Stimulated activated naive CD4-positive, alpha-beta T cell (primary cell): ENCODE measurements around the gene NTRK2.

ENCODE experiments used
- DNase-seq, 6 experiments: peaks; one replicate each; lab custom pipeline; 2025; lab: John Stamatoyannopoulos, UW

NTRK2 gene

DNA sequence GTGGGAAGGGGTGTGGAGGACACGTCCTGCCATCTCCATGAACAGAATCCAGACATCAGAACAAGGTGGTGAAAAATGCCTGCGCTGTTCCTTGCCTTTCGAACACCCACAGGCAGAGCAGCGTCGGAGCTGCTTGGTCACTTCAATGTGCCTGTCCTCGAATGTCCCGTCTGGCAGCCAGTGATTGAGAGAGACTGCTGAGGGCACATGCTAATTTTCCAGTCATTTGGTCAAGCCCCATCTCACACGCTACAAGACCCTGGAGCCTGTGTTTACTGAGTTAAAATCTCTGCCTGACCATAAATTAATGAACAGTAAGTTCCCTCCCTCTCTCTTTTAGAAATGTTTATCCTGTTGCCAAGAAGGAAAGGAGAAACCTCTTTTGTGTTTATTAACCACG lies 149.3 kb downstream of the NTRK2 start:
- no peak for DNase-seq

DNA sequence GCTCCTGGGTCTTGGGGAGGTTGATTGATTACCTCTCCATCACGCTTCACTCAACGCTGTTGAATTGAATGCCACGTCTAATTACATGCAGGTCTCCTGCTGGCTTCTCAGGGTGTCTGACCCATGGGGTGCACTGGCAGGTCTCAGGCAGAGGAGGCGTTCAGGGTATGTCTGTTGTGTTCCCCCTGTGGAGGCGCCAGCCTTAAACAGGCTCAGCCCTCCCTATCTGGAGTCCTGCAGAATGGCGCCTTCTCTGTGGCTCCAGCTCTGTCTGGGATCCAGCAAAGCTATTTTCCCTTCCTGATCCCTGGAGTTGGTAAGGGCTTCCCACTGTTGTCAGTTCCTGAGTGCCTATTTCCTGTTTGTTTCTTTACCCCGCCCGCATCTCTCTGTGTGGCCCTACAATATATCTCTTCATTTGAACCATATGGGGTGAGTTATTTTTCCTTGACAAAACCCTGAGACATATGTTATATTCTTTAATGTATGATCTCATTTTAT lies 150.0 kb downstream of the NTRK2 start:
- no peak for DNase-seq

DNA sequence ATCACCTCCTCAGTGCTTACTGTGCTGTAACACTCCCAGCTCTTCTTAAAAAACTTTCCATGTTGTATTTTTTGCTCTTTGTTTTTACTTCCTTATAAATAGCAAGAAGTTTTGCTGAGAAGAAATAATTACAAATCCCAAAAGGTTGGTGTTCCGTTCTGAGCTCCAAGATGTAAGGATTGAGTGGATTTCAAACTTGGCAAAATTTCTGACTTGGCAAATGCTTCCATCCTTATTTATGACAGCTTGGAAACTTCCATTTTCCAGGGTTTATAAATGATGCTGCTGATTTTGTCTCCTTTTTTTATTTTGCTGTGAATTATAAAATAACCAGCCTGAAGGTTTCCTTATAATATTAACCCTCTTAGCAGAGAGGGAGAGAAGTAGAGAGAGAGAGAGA lies 151.9 kb downstream of the NTRK2 start:
- no peak for DNase-seq

DNA sequence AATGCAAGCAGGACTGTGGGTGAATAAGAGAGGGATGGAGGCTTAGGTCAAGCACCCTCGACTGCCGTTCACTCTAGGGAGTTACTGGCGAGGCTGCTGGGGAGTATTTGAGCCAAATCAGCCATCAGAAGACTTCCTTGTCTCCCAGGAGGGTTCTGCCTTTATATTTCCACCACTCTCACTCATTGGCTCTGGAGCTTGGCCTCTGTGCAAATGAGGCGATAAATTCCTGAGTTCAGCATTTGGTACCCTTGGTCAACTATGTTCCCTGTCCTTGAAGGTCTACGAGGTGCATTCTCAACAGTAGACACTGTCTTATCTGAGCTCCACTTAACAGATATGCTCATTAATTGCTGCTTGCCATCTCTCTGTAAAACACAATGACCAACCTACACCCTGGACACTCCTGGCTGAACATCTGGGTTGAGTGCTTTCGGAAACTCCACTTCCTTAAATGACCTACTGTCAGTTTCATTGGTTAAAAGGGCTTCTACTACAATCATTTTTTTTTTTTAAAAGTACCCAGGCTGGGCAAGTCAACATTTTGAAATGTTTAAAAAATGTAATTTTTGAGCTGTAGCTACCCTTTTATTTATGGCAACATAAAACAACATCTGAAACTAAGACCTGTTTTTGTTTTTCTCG lies 153.2 kb downstream of the NTRK2 start:
- DNase-seq, result no peak

DNA sequence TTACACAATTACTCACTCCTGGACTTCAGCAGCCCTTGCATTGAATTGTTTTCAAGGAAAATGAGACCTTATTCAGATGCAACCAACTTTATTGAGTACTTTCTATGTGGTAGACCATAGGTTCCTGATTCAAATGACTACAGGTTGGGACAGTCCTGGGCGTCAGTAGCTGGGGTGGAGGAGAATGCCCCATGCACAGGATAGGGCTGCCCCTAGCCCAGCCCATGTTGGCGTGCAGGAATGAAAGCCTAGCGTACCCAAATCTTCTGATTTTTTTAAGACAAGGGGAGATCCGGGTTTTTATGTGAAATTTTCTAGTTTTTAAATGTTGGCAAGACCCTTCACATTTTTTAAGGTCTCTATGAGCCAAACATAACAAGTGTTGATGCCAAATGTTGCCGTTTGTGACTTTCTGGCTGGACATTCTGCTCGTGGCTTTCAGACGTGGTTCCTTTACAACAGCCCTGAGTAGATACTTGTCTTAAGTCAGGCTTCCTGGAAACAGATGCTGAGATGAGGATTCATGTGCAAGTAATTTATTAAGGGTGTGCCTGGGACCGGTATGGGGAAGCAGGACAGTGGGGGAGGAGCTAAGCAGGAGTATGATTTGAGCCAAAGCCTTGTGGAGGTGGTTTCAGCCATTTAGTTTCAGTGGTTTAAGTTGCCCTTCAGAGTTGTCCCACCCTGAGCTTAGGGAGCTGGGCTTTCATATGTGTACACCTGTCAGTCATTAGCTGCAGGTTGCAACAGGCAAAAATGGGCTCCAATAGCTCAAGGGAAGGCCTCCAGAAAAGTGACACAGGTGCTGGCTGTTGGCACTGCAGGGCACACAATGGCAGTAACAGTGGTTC lies 154.1 kb downstream of the NTRK2 start:
- DNase-seq, result no peak

DNA sequence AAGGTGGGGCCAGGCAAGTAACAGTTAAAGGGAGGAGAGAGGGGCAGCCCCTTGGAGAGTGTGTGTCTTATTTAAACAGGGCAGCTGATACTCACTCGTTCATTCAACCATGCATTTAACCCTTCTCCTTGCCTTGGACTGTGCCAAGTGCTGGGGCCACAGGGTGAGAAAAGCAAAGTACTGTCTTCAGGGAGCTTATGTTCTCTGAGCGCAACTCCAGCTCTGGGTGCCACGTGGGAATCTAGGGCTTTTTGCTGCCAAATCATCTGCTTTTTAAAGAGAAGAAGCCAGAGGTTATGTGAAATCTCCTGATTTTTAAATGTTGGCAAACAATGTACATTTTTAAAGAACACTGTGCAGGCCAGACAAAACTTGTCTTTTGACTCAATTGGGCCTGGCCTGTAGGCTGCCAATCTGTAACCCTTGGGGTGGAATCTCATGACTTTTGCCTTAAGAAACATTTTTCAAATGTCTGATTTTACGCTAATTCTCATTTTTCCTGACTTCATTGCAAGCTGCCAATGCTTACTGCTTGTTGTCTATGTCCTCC lies 157.8 kb downstream of the NTRK2 start:
- DNase-seq, result no peak

DNA sequence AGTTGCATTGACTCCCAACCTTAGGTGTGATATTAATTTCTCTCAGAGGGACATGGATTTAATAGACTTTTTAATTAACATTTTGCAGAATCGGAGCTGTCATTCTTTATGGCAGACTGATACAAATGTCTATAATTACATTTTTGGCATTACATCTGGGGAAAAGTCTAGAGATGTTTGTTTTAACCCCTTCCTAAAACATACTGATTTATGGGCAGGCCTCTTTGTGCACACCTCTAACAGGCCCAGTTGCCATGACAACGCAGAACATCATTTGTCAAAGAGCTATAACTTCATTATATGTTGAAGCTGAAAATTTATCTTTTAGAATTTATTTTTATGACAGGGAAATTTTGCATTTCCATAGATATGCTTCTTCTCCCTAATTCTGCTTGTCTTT lies 158.5 kb downstream of the NTRK2 start:
- no peak for DNase-seq

DNA sequence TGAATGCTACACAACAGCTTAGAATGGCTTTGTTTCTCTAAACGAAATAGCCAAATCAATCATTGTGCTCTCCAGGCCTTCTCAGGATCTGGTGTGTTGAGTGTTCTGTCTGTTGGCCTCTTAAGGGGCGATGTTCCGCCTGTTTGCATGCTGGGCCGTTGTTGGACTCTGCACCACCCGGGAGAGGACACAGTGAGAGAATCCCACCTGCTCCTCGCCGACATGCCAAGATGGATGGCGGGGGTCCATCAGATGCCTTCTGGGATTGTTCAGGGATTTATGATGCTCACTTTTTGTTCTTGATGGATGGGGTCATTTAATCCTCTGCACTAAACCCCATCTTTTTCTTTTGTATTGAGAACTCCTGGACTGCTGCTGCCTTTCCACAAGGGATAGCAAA lies 159.9 kb downstream of the NTRK2 start:
- no peak for DNase-seq

DNA sequence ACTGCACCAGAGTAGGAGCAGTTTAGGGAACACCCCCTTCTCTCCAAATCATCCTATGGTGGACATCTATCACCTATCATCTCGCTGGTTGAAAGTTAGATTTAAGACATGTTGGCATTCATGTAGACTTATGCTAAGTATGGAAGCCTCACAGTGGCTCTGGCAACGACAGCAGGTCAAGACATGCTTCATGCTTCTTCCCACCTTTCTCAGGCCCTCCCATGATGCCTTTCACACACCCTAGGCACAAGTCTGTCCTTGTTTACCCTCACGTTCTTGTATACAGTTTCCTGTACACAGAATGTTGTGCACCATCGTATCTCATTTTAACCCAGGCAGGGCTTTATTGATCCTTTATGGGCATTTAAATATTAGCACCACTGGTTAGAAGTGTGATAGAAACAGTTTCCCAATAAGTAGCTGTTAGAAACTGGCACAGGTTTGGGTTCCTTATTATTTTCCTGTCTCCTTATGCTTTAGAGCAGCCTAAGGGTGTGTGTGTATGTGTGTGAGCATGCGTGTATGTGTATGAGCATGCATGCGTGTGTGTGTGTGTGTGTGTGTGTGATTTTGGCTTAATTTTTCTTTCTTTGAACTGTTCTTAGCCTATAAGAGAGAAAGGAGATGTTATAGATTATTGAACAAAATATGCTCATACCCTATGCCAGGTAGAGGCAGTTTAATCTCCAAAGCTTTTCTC lies 160.6 kb downstream of the NTRK2 start:
- no peak for DNase-seq

DNA sequence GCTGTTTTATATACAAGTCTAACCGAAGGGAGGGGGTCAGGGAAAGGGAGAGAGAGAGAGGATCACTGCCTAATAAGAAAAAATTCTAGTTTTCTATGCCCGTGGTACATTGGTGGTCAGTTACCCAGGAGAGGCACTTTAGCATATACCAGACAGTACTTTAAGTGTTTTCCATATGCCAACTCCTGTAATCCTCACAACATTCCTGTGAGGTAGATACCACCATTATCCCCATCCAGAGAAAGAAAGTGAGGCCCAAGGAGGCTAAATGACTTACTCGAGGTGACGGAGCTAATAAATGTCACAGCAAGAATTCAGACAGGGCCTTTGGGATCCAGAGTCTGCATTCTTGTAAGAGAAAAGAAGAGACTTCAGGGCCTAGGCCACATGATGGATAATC lies 161.8 kb downstream of the NTRK2 start:
- no peak for DNase-seq

DNA sequence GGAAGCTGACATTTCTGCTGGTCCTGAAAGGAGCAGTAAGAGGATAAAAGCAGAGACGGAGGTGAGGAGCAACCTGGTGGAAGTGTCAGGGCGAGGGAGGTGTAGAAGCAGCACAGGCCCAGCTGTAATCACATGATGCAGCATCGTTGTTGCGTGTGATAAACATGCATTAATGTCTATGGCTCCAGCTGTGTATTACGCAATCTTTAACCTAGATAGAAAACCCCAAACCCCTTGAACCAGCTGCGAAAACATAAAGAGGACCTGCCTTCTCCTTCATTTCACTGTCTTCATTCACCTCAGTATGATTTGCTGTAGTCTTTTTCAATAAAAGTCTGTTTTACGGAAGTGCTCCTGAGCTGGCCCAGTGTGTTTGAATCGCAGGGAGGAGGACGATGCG lies 162.9 kb downstream of the NTRK2 start:
- DNase-seq, result no peak

DNA sequence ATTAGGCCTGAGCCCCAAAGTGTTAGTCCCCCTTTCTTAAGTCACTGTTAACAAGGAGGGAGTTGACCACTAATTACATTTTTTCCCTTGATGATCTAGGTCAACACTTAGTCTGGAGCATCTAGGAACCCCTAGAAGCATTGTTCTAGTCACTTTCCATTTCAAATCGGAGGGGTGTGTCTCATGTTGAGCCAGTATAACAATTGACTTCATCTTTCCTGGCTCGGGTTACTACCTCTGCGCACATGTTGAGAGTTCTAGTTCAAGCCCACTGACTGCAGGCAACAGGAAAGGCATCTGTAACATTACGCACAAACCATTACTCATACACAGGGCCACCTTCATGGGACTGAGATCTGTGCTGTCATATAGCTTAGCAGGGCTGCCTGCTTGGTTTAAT lies 164.9 kb downstream of the NTRK2 start:
- DNase-seq, result no peak

DNA sequence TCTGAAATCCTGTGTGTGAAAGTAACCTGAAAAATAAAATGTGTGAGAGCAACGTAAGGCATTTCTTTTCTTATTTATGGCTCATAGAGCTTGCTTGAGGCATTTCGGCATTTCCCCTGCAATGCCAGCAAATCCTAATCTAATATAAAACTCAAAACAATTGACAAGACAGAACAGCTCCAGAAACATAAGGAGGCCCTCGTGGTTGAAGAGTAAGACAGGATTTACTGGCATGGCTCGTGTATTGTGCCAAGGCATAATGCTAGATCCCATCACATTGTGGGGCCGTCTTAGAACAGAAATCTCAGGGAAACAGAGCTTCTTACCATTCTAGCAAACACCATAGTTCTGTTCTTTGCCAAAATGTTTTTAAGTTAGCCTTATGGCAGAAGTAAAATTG lies 166.2 kb downstream of the NTRK2 start:
- no peak for DNase-seq

DNA sequence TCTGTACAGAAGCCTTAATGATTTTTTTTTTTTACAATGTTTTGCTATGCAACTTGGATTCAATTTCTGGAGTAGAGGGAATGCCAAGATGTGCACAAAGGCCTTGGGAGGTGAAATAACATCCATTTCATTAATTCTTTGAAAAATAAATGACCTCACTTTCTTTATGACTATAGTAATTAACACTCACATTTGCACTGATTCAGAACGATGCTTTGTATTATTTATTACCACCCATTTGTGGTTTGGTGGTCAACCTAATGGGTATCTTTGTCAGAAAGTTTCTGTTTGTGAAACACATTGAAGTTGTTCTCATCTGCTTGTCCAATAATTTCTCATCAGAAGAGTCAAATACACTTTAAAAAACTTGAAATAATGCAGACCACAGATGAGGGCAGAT lies 169.3 kb downstream of the NTRK2 start:
- DNase-seq, result no peak

DNA sequence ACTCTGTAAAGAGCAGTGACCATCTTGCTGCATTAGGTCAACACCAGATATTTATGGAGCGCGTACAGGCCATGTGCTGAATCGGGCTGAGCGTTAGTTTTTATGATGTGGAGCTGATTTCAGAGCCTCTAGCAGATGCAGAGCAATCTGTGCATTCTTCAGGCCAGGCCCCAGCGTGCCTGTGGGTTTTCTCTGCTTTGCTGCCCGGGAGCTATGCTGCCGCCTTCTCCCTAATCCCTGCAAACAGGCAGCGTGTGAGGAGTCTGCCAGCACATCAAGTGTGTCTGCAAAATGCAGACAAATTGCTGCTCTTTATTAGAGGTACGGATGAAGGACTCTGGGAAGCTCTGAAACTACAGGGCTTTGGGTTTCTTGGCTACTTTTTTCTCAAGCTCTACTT lies 170.0 kb downstream of the NTRK2 start:
- no peak for DNase-seq

DNA sequence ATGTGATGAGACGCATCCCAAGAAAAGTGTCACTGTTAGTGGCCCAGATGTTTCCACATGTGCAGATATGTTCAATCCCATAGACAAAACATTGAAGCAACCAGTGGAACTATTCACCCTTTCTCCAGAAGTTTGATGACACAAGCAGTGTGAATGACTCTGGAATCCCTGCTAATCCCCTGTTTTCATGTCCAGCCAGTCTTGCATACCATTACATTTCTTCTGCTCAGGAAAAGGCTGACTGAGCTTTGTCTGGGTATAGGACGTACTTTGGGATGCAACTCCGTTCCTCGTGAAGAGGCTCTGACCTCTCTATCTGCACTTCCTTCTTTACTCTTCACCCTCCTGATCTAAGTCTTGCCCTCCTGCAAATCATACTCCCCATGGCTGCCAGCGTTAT lies 172.4 kb downstream of the NTRK2 start:
- DNase-seq, result no peak

DNA sequence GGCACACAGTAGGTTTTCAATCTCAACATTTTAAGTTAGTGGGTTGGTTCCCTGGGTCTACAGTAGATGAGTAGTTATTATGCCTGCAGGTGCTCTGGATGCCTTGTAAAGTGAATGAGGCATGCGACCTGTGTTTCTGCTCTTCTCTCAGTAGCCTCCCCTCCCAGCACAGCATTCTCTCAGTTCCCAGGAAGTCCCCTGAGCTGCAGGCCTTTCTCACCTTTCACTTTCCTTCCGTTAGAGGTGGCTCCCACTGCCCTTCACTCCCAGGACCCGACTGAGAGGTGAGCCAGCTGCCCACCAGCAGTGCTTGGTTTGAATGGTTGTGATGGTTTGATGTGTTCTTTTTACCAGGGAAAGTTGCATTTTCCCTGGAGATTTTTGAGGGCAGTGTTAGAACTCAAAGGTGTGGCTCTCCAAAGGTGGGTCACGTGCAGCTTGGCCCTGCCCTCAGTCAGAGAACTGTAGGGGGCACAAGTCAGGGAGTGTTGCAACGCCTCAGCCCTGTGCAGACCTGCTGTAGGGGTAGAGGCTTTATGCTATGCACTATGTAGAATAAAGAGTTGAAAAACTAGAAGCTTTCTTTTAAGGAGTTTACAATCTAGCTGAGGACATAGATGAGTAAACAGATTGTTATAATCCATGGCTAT lies 173.8 kb downstream of the NTRK2 start:
- no peak for DNase-seq

DNA sequence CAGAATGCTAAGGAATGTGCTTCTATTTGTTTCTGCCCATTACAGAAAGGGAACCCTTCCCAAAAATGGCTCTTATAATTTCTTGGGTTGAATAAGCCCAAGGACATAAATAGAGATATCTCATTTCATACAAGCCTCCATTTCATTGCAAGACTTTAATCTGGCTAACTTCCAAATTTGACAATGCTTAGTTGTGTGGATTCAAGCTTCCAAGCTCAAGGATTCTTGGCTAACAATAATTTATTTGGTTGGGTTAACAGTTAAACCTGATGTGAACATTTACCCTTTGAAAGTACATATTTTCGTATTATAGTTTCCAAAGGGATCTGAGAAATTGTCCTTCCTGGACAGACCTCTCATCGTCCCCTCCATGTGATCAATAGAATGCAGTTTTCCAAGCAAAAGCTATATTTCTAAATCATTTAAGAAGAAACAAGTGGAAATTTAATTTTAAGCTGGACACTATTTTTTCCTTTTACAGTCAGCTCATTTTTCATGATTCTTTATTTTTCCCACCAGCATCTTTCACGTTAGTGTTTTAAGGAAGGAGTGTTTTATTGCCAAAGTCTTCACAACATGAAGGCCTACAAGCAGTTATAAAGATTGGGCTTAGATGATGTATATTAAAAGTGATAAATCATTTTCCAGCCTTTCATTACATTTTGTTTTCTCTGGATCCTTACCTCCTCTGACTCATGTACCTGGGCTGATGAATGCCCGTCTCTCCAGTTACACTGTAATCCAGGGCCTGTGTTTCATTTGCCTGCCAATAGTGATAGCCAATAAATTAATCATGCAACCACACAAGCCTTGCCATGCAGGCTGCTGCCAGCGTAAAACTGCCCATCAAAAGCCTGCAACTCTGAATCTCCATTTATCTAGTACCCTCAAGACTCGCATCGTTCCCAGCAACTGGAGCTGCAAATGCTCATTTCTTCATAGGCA lies 176.7 kb downstream of the NTRK2 start:
- DNase-seq, result no peak

DNA sequence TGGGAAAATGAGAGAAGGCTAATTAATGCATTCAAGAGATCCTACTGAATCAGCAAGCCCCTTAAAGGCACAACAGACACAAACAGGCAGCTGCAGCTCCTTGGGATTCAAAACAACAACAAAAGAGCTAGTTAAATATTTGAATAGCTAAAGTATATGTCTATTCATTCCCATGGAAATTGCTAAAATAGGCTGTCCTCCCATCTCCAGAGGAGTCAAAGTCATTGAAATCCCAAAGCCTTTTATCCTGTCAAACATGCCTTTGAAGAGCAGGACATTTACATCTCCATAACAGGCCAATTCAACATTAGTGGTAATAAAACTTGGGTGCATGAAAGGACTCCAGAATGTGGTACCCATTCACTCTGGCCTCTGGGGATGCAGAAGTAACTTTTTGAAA lies 177.4 kb downstream of the NTRK2 start:
- DNase-seq, result no peak

DNA sequence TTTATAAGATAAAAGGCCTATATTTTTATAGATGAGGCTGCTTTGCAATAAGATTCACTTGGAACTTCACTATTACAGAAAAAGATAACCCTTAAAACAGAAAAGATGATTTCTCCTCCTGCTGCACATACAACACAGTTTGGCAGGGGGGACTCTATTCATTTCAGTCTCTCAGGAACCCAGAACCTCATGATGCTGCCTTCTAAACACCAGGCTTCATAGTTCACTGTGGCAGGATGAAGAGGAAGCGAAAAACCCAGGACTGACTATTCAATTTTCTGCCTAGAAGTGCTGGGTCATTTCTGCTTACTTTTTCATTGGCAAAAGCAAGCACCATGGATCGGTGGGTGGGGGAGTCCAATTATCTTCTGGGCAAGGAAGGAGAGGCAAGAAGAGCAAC lies 179.5 kb downstream of the NTRK2 start:
- DNase-seq, result no peak

DNA sequence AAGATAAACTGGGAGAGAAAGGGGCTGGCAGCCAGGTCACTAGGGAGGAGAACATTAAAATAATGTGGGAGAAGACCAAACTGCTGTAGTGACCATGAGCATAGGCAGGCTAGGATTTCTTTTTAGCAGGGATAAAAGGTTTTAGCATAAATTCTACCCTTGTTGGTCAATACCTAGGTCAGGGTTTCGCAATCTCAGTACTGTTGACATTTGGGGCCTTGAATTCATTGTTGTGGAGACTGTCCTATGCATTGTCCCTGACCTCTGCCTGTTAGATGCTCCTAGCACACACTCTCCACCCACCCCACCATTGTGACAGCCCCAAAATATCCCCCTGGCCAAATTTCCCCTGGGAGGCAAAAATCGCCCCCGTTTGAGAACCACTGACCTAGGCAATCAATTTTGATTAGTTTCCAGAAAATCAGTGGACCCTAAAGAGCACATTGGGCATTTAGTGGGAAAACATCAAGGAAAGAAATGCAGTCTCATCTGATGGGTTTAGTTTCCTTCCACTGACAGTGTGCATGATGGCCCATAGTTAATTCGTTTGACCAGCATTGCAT lies 181.4 kb downstream of the NTRK2 start:
- no peak for DNase-seq
